ENCODE measurements around the gene SH3BP5L. TPM values are rescaled to one million over a fixed set of nuclear protein-coding genes. Genes with fewer than 3 reads are reported as not detected.

Gene SH3BP5L
- total RNA-seq, 4 donors from 2014 or later = 16.8 to 24.6 (median 21.7) TPM

DNA sequence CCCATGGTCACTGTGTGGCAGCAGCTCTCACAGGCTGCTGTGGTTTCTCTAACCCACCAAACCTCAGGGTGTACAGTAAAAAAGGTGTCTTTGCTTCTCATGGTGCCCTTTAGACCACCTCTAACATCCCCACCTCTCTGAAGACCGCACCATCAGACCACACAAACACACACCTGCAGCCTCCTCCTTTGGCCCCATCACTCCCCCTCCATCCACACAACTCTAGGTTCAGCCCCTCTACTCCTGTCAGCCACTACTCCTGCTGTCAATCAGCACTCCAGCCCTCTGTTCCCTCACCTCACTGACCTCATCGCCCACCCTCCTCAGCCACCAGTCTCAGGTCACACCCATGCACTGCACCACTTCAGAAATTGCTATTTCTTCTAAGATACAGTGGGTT, 25.7 kb upstream of the SH3BP5L start:
- Histone ChIP-seq H3K9me3 (no peaks in the 10 kb centered on the region), H3K4me3 (no peak overlapping the region), H3K27me3 (no peaks in the 10 kb centered on the region), H3K36me3 (peaks cover 0 to 85% (median 30%) of the 10 kb centered on the region in 3 donors), H3K4me1 (no peaks in the 10 kb centered on the region), H3K27ac (no peak overlapping the region)
- TF ChIP-seq EP300 (IDR thresholded peaks at IDR 0.05) (no peak), CTCF (IDR thresholded peaks at IDR 0.05) (no peak)
- DNase-seq (ENCODE audit: low spot score in 2 of 2) = no peak
- WGBS, 2 donors = 85 to 94% methylated on average over 2 of the region's 2 CpGs

DNA sequence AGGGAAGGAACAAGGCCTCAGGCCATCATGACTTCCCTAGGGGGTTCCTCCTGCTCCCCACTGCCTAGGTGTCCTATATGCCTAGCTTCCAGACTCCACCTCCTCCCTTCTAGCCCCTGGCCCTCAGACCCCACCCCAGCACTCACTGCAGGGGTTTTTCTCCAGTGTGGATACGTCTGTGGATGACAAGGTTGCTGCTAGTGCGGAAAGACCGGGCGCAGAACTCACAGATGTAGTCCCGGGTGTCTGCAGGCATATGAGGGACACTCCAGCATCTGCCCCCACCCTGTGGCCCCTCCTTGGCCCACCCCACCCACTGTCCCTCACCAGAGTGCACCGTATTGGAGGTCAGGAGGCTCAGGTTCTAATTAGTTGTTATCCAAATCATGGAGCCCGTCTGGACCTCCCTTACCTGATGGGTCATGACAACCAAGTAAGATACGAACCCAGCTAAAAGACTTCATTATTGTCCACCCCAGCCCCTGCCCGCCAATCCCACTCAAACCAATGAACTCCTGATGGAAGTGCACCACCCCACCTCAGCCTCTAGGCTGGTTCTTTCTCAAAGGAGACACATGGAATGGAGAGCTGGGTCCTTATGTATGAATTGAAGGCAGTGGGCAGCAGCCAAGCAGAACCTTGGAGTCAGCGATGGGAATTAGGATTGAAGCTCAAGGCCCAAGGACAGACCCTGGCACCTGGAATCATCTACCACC, 25.0 kb upstream of the SH3BP5L start:
- no peak overlapping the region for H3K4me3 ChIP-seq
- 77 to 82% methylated on average over 10 of the region's 10 CpGs for WGBS, 2 donors
- no peak for DNase-seq (ENCODE audit: low spot score in 2 of 2)
- no peaks in the 10 kb centered on the region for H3K9me3 ChIP-seq
- H3K4me1 ChIP-seq = no peaks in the 10 kb centered on the region
- no peak for TF ChIP-seq EP300 (IDR thresholded peaks at IDR 0.05)
- no peak for TF ChIP-seq POLR2A (IDR thresholded peaks at IDR 0.05)
- TF ChIP-seq CTCF (IDR thresholded peaks at IDR 0.05) = no peak
- no peak overlapping the region for H3K27ac ChIP-seq
- no peaks in the 10 kb centered on the region for H3K27me3 ChIP-seq
- peaks cover 0 to 89% (median 36%) of the 10 kb centered on the region in 3 donors for H3K36me3 ChIP-seq

DNA sequence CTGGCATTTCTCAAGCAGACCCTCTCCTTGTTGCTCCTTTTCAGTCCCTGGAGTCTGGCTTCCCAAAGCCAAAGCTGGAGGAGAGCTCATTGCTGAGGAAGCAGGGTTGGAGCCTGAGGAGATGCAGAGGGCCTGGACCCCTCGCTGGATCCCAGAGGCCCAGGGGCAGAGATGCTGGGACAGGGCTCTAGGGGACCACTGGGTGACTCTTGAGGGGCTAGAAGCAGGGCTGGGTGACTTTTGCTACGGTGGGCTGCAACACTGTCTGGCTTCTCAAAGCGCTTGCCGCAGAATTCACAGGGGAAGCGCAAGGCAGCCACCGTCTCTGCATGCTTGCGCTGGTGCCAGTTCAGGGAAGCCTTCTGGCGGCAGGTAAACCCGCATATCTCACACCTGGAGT, 24.4 kb upstream of the SH3BP5L start:
- H3K36me3 ChIP-seq = peaks cover 0 to 89% (median 39%) of the 10 kb centered on the region in 3 donors
- no peak overlapping the region for H3K4me3 ChIP-seq
- H3K27ac ChIP-seq = no peak overlapping the region
- no peak for DNase-seq (ENCODE audit: low spot score in 2 of 2)
- TF ChIP-seq CTCF (IDR thresholded peaks at IDR 0.05) = no peak
- TF ChIP-seq EP300 (IDR thresholded peaks at IDR 0.05) = no peak
- no peak for TF ChIP-seq POLR2A (IDR thresholded peaks at IDR 0.05)
- no peaks in the 10 kb centered on the region for H3K9me3 ChIP-seq
- no peaks in the 10 kb centered on the region for H3K4me1 ChIP-seq
- WGBS, 2 donors = 88 to 92% methylated on average over 9 of the region's 9 CpGs
- no peaks in the 10 kb centered on the region for H3K27me3 ChIP-seq

GRCh38 chr1:248849637-248850036, 23.9 kb upstream of the SH3BP5L start:
- Histone ChIP-seq H3K4me1 (no peaks in the 10 kb centered on the region), H3K4me3 (no peak overlapping the region), H3K36me3 (peaks cover 0 to 89% (median 39%) of the 10 kb centered on the region in 3 donors), H3K27me3 (no peaks in the 10 kb centered on the region), H3K9me3 (no peaks in the 10 kb centered on the region), H3K27ac (no peak overlapping the region)
- TF ChIP-seq CTCF (IDR thresholded peaks at IDR 0.05) = no peak
- no peak for TF ChIP-seq EP300 (IDR thresholded peaks at IDR 0.05)
- TF ChIP-seq POLR2A (IDR thresholded peaks at IDR 0.05) = no peak
- 88 to 90% methylated on average over 3 of the region's 3 CpGs for WGBS, 2 donors
- DNase-seq (ENCODE audit: low spot score in 2 of 2) = no peak

GRCh38 chr1:248849152-248849551, 23.4 kb upstream of the SH3BP5L start:
- Histone ChIP-seq H3K9me3 (no peaks in the 10 kb centered on the region), H3K36me3 (peaks cover 0 to 91% (median 39%) of the 10 kb centered on the region in 3 donors), H3K4me3 (no peak overlapping the region), H3K27me3 (no peaks in the 10 kb centered on the region), H3K4me1 (no peaks in the 10 kb centered on the region), H3K27ac (no peak overlapping the region)
- no peak for DNase-seq (ENCODE audit: low spot score in 2 of 2)
- TF ChIP-seq CTCF (IDR thresholded peaks at IDR 0.05) (no peak), EP300 (IDR thresholded peaks at IDR 0.05) (no peak), POLR2A (IDR thresholded peaks at IDR 0.05) (no peak)
- WGBS, 2 donors = 97 to 100% methylated on average over 3 of the region's 3 CpGs

All from tibial nerve (tissue), 4 donors.